Peyer's patch (tissue), 4 donors: ENCODE results near the gene STUM. TPM values are rescaled to one million over a fixed set of nuclear protein-coding genes. Genes with fewer than 3 reads are reported as not detected.

Experiments
- DNase-seq, 3 donors: peaks; one replicate each; pipeline ENCODE4 v3.0.0-alpha.2; 2017 to 2019
- H3K27ac ChIP-seq, 4 donors: fragments of 200-600 bp; sonication (generic); one replicate each; pipeline ENCODE4 v1.5.1; 2016 to 2019
- H3K27me3 ChIP-seq, 2 donors: fragments of 200-600 bp; sonication (generic); one replicate each; pipeline ENCODE4 v1.5.1; 2019
- H3K36me3 ChIP-seq, 3 donors: fragments of 200-600 bp; sonication (generic); one replicate each; pipeline ENCODE4 v1.5.1; 2016 to 2019
- H3K4me1 ChIP-seq, 4 donors: fragments of 200-600 bp; sonication (generic); one replicate each; pipeline ENCODE4 v1.5.1; 2016 to 2019
- H3K4me3 ChIP-seq, 4 donors: fragments of 200-600 bp; sonication (generic); 1 replicate in 3 of 4; 2 replicates in 1 of 4; pipeline ENCODE4 v1.5.1; 2016 to 2019; ENCODE audit warnings: mild to moderate bottlenecking in 1 of 4
- H3K9me3 ChIP-seq, 4 donors: fragments of 200-600 bp; sonication (generic); one replicate each; pipeline ENCODE4 v1.5.1; 2016 to 2019; ENCODE audit warnings: mild to moderate bottlenecking in 1 of 4
- POLR2A ChIP-seq, 2 donors: fragments of 450-650 bp; IDR thresholded peaks; one replicate each; pipeline ENCODE4 v1.5.1; 2017; ENCODE audit warnings: antibody characterized with exemption in 2 of 2, mild to moderate bottlenecking in 2 of 2, moderate library complexity in 2 of 2
- total RNA-seq, 4 donors: library from RNA; depleted of rRNA; stranded (reverse); fragments of >200 nt; gene quantifications; one replicate each; pipeline ENCODE4 v1.1.0, GENCODE V29; 2016
- TF ChIP-seq, protein P1 (sequence below), 6 experiments: fragments of 450-650 bp in 4 of 6; fragments of 200-600 bp in 2 of 6; sonication (generic) in 1 of 6; IDR thresholded peaks; one replicate each; pipeline ENCODE4 v1.5.1; 2017 to 2019; ENCODE audit warnings: antibody characterized with exemption in 6 of 6, mild to moderate bottlenecking in 3 of 6, moderate library complexity in 1 of 6

Gene STUM
- total RNA-seq, 4 donors from 2014 or later, result 1.4 to 4.6 (median 2.9) TPM

DNA sequence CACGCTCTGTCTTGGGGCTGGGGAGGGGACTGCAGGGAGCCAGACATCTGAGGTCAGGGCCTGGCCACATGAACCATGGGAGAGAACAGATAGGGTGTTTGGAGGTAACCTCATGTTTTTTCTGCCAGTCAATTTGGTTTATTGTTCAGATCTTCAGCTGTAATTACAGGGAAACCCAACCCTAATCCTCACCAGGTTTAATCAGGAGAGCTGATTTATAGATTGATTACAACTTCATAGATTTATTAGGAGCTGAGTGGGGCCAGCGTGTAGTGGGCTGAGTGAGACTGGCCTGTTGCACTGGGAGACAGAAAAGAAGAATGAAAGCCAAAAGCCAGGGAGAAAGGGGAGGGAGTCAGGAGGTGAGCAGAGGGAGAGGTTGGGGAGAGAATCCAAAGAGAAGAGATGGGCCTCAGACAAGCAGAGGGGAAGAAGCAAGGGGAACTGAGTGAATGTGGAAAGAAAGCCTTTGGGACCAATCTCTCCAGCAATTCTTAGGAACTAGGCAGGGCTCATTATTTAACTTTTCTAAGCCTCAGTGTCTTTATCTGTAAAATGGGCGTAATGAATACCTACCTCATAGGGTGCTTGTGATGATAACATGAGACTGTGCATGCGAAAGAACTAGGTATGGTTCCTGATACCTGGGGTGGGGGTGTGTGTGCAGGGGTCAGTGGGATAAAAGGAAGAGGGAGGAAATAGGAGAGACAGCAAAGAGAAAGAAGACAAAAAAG, 17.0 kb upstream of the STUM start:
- H3K4me3 ChIP-seq, result no peak overlapping the region
- H3K27me3 ChIP-seq, result no peaks in the 10 kb centered on the region
- TF ChIP-seq, protein P1, sequence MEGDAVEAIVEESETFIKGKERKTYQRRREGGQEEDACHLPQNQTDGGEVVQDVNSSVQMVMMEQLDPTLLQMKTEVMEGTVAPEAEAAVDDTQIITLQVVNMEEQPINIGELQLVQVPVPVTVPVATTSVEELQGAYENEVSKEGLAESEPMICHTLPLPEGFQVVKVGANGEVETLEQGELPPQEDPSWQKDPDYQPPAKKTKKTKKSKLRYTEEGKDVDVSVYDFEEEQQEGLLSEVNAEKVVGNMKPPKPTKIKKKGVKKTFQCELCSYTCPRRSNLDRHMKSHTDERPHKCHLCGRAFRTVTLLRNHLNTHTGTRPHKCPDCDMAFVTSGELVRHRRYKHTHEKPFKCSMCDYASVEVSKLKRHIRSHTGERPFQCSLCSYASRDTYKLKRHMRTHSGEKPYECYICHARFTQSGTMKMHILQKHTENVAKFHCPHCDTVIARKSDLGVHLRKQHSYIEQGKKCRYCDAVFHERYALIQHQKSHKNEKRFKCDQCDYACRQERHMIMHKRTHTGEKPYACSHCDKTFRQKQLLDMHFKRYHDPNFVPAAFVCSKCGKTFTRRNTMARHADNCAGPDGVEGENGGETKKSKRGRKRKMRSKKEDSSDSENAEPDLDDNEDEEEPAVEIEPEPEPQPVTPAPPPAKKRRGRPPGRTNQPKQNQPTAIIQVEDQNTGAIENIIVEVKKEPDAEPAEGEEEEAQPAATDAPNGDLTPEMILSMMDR (IDR thresholded peaks at IDR 0.05), result no peak
- no peak for TF ChIP-seq POLR2A (IDR thresholded peaks at IDR 0.05)
- no peak for DNase-seq
- H3K4me1 ChIP-seq, result no peaks in the 10 kb centered on the region
- no peaks in the 10 kb centered on the region for H3K9me3 ChIP-seq
- H3K27ac ChIP-seq, result no peak overlapping the region
- H3K36me3 ChIP-seq, result no peaks in the 10 kb centered on the region

DNA sequence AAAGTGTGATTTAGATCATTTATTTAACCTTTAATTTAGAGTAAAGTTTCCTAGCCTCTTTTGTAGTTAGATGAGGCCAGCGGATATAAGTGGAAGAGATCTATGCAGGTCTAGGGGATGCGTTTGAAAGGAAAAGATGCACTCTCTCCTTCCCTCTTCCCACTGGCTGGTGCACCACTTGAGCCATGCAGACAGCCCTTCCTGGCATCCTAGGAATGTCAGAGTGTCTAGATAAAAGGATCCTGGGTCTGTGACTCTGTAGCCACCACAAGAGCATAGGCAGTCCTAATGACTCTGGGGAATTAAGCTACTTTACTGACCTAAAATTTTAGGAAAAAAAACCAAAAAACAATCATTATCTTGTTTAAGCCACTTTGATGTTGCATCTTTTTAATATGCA, 16.0 kb upstream of the STUM start:
- no peaks in the 10 kb centered on the region for H3K9me3 ChIP-seq
- H3K4me1 ChIP-seq, result no peaks in the 10 kb centered on the region
- H3K27me3 ChIP-seq, result no peaks in the 10 kb centered on the region
- TF ChIP-seq POLR2A (IDR thresholded peaks at IDR 0.05), result no peak
- TF ChIP-seq, protein P1 (IDR thresholded peaks at IDR 0.05), result no peak
- no peak overlapping the region for H3K27ac ChIP-seq
- H3K36me3 ChIP-seq, result no peaks in the 10 kb centered on the region
- no peak overlapping the region for H3K4me3 ChIP-seq
- DNase-seq, result no peak

DNA sequence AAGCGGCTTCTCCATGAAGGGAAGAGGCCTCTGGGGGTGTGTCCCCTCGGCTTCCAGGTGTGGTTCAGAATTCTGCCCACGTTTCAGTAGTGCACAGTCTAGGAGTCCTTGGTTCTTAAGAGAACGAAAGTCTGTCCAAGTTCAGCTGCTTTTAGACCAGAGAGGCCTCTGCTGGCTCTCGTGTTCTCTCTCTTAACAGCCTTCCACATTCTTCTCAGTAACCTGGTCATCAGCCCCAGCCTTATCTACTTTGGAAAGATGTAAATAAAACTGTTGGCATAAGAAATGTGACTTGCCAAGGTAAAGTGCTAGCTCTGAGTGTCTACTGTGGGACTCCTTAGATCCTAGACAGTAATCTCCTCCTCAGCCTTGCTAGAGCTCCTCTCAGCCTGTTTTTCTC, 15.3 kb upstream of the STUM start:
- Histone ChIP-seq H3K36me3 (no peaks in the 10 kb centered on the region), H3K9me3 (no peaks in the 10 kb centered on the region), H3K4me1 (no peaks in the 10 kb centered on the region), H3K4me3 (no peak overlapping the region), H3K27ac (no peak overlapping the region), H3K27me3 (no peaks in the 10 kb centered on the region)
- no peak for TF ChIP-seq POLR2A (IDR thresholded peaks at IDR 0.05)
- TF ChIP-seq, protein P1 (IDR thresholded peaks at IDR 0.05), result no peak
- DNase-seq, result no peak

- Histone ChIP-seq H3K9me3 (no peaks in the 10 kb centered on the region), H3K27ac (no peak overlapping the region), H3K4me1 (no peaks in the 10 kb centered on the region), H3K36me3 (no peaks in the 10 kb centered on the region), H3K4me3 (no peak overlapping the region), H3K27me3 (no peaks in the 10 kb centered on the region)
- DNase-seq, result no peak
- TF ChIP-seq, protein P1 (IDR thresholded peaks at IDR 0.05), result no peak
- no peak for TF ChIP-seq POLR2A (IDR thresholded peaks at IDR 0.05)
Observed at GRCh38 chr1:226534098-226534497, 14.5 kb upstream of the STUM start.

- H3K27ac ChIP-seq, result no peak overlapping the region
- no peak overlapping the region for H3K4me3 ChIP-seq
- no peaks in the 10 kb centered on the region for H3K36me3 ChIP-seq
- H3K4me1 ChIP-seq, result no peaks in the 10 kb centered on the region
- DNase-seq, result no peak
- no peaks in the 10 kb centered on the region for H3K9me3 ChIP-seq
- no peak for TF ChIP-seq POLR2A (IDR thresholded peaks at IDR 0.05)
- TF ChIP-seq, protein P1 (IDR thresholded peaks at IDR 0.05), result no peak
- H3K27me3 ChIP-seq, result no peaks in the 10 kb centered on the region
Observed at GRCh38 chr1:226534645-226535044, 13.9 kb upstream of the STUM start.
